Mesothelial cell of epicardium (in vitro differentiated cells): ENCODE results near the gene F3. TPM values are rescaled to one million over a fixed set of nuclear protein-coding genes. Genes with fewer than 3 reads are reported as not detected.

Experiments used
- DNase-seq, 2 experiments: peaks; one replicate each; pipeline ENCODE4 v3.0.0; 2021; ENCODE audit warnings: low spot score in 2 of 2; ENCODE audit not compliant: unreplicated experiment in 2 of 2
- H3K27ac Mint-ChIP-seq: 2 replicates; pipeline ENCODE4 v1.8.0; 2021; ENCODE audit warnings: mixed read lengths
- H3K27me3 Mint-ChIP-seq: 2 replicates; pipeline ENCODE4 v1.8.0; 2021; ENCODE audit warnings: low read depth, mixed read lengths
- H3K36me3 Mint-ChIP-seq: 2 replicates; pipeline ENCODE4 v1.8.0; 2021; ENCODE audit warnings: mixed read lengths
- H3K4me1 Mint-ChIP-seq: 2 replicates; pipeline ENCODE4 v1.8.0; 2021; ENCODE audit warnings: mixed read lengths
- H3K4me3 Mint-ChIP-seq: 2 replicates; pipeline ENCODE4 v1.8.0; 2021; ENCODE audit warnings: mild to moderate bottlenecking, moderate library complexity, mixed read lengths
- H3K9me3 Mint-ChIP-seq: 2 replicates; pipeline ENCODE4 v1.8.0; 2021; ENCODE audit warnings: mixed read lengths
- total RNA-seq: library from RNA; stranded (reverse); gene quantifications from 3 replicates; pipeline ENCODE4 v1.2.1, GENCODE V29; 2021
- TF ChIP-seq, protein P1 (sequence below): fragments of 200-600 bp; sonication (generic); IDR thresholded peaks from one replicate; pipeline ENCODE4 v1.5.0; 2021; ENCODE audit warnings: antibody characterized with exemption; ENCODE audit not compliant: unreplicated experiment

Gene F3
- total RNA-seq, 1 donor from 2014 or later = 23.9 TPM

GRCh38 chr1:94554580-94554979 is 13.0 kb upstream of the F3 start:
- peak overlapping the region; percentile 86 for H3K27ac Mint-ChIP-seq
- peaks cover 1% of the 10 kb centered on the region for H3K36me3 Mint-ChIP-seq
- H3K4me3 Mint-ChIP-seq = no peak overlapping the region
- DNase-seq = no peak
- H3K4me1 Mint-ChIP-seq = peaks cover 57% of the 10 kb centered on the region
- no peaks in the 10 kb centered on the region for H3K27me3 Mint-ChIP-seq
- peaks cover 4% of the 10 kb centered on the region for H3K9me3 Mint-ChIP-seq
- TF ChIP-seq, protein P1, sequence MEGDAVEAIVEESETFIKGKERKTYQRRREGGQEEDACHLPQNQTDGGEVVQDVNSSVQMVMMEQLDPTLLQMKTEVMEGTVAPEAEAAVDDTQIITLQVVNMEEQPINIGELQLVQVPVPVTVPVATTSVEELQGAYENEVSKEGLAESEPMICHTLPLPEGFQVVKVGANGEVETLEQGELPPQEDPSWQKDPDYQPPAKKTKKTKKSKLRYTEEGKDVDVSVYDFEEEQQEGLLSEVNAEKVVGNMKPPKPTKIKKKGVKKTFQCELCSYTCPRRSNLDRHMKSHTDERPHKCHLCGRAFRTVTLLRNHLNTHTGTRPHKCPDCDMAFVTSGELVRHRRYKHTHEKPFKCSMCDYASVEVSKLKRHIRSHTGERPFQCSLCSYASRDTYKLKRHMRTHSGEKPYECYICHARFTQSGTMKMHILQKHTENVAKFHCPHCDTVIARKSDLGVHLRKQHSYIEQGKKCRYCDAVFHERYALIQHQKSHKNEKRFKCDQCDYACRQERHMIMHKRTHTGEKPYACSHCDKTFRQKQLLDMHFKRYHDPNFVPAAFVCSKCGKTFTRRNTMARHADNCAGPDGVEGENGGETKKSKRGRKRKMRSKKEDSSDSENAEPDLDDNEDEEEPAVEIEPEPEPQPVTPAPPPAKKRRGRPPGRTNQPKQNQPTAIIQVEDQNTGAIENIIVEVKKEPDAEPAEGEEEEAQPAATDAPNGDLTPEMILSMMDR = no peak

DNA sequence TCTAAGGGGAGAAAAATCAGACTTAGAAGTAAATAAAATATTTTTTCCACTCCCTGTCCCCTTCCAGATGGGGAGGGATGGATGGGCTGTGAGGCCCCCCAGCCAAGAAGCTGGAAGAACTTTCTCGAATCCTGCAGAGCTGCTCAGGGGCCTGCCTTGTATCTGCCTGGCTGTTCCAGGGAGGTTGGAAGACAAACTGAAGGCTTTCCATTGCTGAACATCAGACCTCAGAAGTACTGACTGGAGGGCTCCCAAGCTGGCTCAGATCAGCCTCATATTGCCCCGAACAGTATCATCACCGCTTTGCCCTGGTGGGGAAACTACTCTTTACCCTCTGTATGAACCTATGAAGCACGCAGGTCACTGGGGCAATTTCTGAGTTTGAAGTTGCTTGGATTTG is 12.4 kb upstream of the F3 start:
- TF ChIP-seq, protein P1 = no peak
- no peak for DNase-seq
- Mint-ChIP-seq H3K36me3 (peaks cover 1% of the 10 kb centered on the region), H3K4me3 (no peak overlapping the region), H3K9me3 (peaks cover 4% of the 10 kb centered on the region), H3K27me3 (no peaks in the 10 kb centered on the region), H3K4me1 (peaks cover 61% of the 10 kb centered on the region), H3K27ac (peak overlapping the region; percentile 86)

- no peak for DNase-seq
- peaks cover 1% of the 10 kb centered on the region for H3K36me3 Mint-ChIP-seq
- peak overlapping the region; percentile 86 for H3K27ac Mint-ChIP-seq
- H3K27me3 Mint-ChIP-seq = no peaks in the 10 kb centered on the region
- peaks cover 61% of the 10 kb centered on the region for H3K4me1 Mint-ChIP-seq
- TF ChIP-seq, protein P1 = no peak
- no peak overlapping the region for H3K4me3 Mint-ChIP-seq
- H3K9me3 Mint-ChIP-seq = no peaks in the 10 kb centered on the region
Observed at GRCh38 chr1:94553323-94553730, 11.8 kb upstream of the F3 start.

GRCh38 chr1:94552071-94552586 is 10.6 kb upstream of the F3 start:
- Mint-ChIP-seq H3K36me3 (no peaks in the 10 kb centered on the region), H3K27me3 (no peaks in the 10 kb centered on the region), H3K9me3 (peaks cover 5% of the 10 kb centered on the region), H3K4me1 (peaks cover 61% of the 10 kb centered on the region), H3K4me3 (no peak overlapping the region), H3K27ac (peak overlapping the region; percentile 31)
- TF ChIP-seq, protein P1 = no peak
- DNase-seq = no peak

GRCh38 chr1:94551449-94551848 is 9.9 kb upstream of the F3 start:
- DNase-seq = no peak
- Mint-ChIP-seq H3K4me3 (no peak overlapping the region), H3K27me3 (no peaks in the 10 kb centered on the region), H3K36me3 (no peaks in the 10 kb centered on the region), H3K27ac (no peak overlapping the region), H3K4me1 (peaks cover 61% of the 10 kb centered on the region), H3K9me3 (peaks cover 5% of the 10 kb centered on the region)
- TF ChIP-seq, protein P1 = no peak

GRCh38 chr1:94550800-94551241 is 9.3 kb upstream of the F3 start:
- H3K27ac Mint-ChIP-seq = peak overlapping the region; percentile 75
- no peaks in the 10 kb centered on the region for H3K27me3 Mint-ChIP-seq
- no peak for DNase-seq
- TF ChIP-seq, protein P1 = no peak
- H3K9me3 Mint-ChIP-seq = peaks cover 5% of the 10 kb centered on the region
- H3K4me1 Mint-ChIP-seq = peaks cover 61% of the 10 kb centered on the region
- H3K36me3 Mint-ChIP-seq = no peaks in the 10 kb centered on the region
- H3K4me3 Mint-ChIP-seq = no peak overlapping the region
